Measurements from ENCODE around the gene EFNB2. TPM values are rescaled to one million over a fixed set of nuclear protein-coding genes. Genes with fewer than 3 reads are reported as not detected.

Gene EFNB2
- total RNA-seq, 4 donors from 2014 or later, result 8.8 to 65.3 (median 22.7) TPM

DNA sequence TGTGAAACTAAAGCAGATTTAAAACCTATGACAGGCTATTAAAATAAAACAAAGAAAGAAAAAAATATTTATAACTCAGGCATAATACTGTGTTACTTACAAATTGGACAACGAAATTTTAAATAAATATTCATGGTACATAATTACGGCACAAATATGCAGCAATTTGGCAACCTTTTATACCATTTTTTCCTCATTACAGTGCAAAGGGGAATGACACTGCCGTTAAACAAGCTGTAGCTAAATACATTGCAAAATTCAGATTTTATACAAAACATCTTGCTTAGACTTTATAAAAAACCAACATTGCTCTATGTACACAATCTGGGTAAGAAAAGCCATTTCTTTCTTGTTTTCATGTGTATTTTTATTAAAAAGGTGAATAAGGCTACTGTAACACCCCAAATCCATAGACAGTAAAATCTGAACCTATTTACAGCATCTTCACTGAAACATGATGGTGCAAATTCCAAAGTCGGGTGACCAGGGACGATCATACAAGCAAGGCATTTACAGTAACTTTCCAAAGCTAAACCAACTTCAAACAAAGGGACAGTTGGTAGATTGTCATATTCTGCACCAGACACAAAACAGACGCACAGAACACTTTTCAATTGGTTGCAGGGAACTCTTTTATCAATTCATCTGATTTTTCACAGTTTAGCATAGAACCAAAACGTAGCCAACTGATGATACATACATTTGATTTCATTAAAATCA lies 45.5 kb downstream of the EFNB2 start:
- TF ChIP-seq, protein P1, sequence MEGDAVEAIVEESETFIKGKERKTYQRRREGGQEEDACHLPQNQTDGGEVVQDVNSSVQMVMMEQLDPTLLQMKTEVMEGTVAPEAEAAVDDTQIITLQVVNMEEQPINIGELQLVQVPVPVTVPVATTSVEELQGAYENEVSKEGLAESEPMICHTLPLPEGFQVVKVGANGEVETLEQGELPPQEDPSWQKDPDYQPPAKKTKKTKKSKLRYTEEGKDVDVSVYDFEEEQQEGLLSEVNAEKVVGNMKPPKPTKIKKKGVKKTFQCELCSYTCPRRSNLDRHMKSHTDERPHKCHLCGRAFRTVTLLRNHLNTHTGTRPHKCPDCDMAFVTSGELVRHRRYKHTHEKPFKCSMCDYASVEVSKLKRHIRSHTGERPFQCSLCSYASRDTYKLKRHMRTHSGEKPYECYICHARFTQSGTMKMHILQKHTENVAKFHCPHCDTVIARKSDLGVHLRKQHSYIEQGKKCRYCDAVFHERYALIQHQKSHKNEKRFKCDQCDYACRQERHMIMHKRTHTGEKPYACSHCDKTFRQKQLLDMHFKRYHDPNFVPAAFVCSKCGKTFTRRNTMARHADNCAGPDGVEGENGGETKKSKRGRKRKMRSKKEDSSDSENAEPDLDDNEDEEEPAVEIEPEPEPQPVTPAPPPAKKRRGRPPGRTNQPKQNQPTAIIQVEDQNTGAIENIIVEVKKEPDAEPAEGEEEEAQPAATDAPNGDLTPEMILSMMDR (IDR thresholded peaks at IDR 0.05), result no peak
- no peak for TF ChIP-seq POLR2A (IDR thresholded peaks at IDR 0.05)
- H3K27me3 ChIP-seq, result no peaks in the 10 kb centered on the region
- no peak for DNase-seq
- no peaks in the 10 kb centered on the region for H3K36me3 ChIP-seq
- intact Hi-C loops (cut with DNase I; ENCODE audit: low total_unique reads), result no loop called here
- H3K9me3 ChIP-seq, result no peaks in the 10 kb centered on the region
- H3K4me1 ChIP-seq, result peaks cover 0 to 8% of the 10 kb centered on the region in 2 donors
- H3K27ac ChIP-seq, result no peak overlapping the region
- no peak overlapping the region for H3K4me3 ChIP-seq

DNA sequence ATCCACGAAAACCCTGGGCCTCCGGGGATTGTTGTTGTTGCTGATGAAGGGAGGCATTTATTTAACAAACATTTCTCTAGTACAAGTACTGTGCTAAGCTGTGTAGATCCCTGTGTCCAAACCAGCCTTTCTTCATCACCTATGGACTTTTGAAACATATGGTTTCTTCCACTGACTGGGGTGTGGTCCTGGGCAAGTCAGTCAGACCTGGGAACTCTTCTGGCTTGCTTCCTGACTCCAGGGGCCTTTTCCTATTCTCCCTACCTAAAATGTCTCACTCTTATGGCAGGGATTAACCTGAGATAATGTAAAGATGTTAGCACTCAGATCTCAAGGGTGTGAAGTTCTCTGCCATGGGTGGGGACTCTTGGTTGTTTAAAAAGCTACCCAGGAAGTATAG lies 46.8 kb downstream of the EFNB2 start:
- Histone ChIP-seq H3K27me3 (no peaks in the 10 kb centered on the region), H3K27ac (no peak overlapping the region), H3K36me3 (no peaks in the 10 kb centered on the region), H3K9me3 (no peaks in the 10 kb centered on the region), H3K4me3 (no peak overlapping the region), H3K4me1 (peaks cover 0 to 9% of the 10 kb centered on the region in 2 donors)
- intact Hi-C loops (cut with DNase I; ENCODE audit: low total_unique reads), result no loop called here
- no peak for TF ChIP-seq POLR2A (IDR thresholded peaks at IDR 0.05)
- TF ChIP-seq, protein P1 (IDR thresholded peaks at IDR 0.05), result no peak
- no peak for DNase-seq

DNA sequence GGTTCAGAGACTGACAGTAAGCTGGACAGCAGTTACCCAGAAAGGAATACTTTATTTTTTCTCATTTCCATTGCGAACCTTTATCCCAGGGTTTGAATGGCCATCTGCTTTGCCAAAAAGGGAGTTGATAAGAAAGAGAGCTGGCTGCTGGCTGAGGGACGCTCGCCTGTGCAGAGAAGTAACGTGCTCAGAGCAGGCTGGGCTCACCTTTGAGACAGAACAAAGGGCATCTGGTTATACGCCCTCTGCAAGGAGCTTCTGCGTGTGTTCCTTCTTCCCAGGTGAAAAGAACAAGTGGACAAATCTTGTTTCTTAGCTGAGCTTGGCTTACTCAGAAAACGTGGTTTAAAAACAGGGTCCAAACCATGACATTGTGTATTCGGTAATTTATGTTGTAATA lies 47.4 kb downstream of the EFNB2 start:
- intact Hi-C loops (cut with DNase I; ENCODE audit: low total_unique reads), result no loop called here
- DNase-seq, result no peak
- Histone ChIP-seq H3K36me3 (no peaks in the 10 kb centered on the region), H3K27me3 (no peaks in the 10 kb centered on the region), H3K4me3 (no peak overlapping the region), H3K27ac (no peak overlapping the region), H3K9me3 (no peaks in the 10 kb centered on the region), H3K4me1 (peaks cover 0 to 9% of the 10 kb centered on the region in 2 donors)
- TF ChIP-seq, protein P1 (IDR thresholded peaks at IDR 0.05), result no peak
- TF ChIP-seq POLR2A (IDR thresholded peaks at IDR 0.05), result no peak

DNA sequence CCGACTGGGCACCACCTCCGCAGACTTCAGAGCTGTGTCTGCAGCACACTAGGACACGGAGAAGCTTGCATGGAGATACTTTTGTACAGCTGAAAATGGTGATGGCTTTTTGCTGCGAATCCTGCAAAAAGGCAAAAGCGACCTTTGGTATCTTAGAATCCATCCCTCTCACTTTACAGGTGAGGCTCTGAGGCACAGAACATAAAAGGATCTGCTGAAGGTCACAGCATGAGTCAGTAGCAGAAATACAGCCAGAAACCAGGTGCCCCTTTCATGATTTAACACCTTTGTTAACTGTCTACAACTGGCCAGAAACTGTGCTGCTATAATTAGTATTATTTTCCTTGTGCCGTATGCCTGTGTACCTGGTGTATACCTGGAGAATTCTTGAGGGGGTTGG lies 48.3 kb downstream of the EFNB2 start:
- peaks cover 0 to 9% of the 10 kb centered on the region in 2 donors for H3K4me1 ChIP-seq
- TF ChIP-seq, protein P1 (IDR thresholded peaks at IDR 0.05), result no peak
- no peak for TF ChIP-seq POLR2A (IDR thresholded peaks at IDR 0.05)
- no peak overlapping the region for H3K27ac ChIP-seq
- no peaks in the 10 kb centered on the region for H3K27me3 ChIP-seq
- H3K36me3 ChIP-seq, result no peaks in the 10 kb centered on the region
- no peaks in the 10 kb centered on the region for H3K9me3 ChIP-seq
- intact Hi-C loops (cut with DNase I; ENCODE audit: low total_unique reads), result no loop called here
- H3K4me3 ChIP-seq, result no peak overlapping the region
- DNase-seq, result no peak

DNA sequence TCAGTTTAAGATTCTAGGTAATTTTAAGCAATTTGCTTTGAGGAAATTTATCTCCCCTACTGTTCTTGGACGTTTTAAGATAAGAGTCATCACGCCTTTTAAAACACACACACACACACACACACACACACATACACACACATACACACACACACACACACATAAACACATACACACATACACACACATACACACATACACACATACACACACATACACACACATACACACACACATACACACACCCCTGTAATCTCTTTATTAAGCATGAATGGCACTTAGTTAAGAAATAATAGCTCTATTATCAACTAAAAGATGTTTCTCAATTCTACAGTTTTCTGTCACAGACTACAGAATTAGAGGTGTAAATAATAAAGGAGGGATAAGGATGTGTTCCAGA lies 49.2 kb downstream of the EFNB2 start:
- Histone ChIP-seq H3K4me3 (no peak overlapping the region), H3K36me3 (no peaks in the 10 kb centered on the region), H3K27me3 (no peaks in the 10 kb centered on the region), H3K9me3 (no peaks in the 10 kb centered on the region), H3K4me1 (peaks cover 0 to 9% of the 10 kb centered on the region in 2 donors), H3K27ac (no peak overlapping the region)
- intact Hi-C loops (cut with DNase I; ENCODE audit: low total_unique reads), result no loop called here
- no peak for TF ChIP-seq POLR2A (IDR thresholded peaks at IDR 0.05)
- TF ChIP-seq, protein P1 (IDR thresholded peaks at IDR 0.05), result no peak
- no peak for DNase-seq
